C4-2B (cell line): ENCODE results near the gene DPP3.
"Not testable (repeated sequence)": the region's sequence is repeated elsewhere in the genome, so short reads cannot be mapped to it uniquely, and the experiment has no call there.

Experiments used
- H3K27ac ChIP-seq: fragments of 450-650 bp; 2 replicates; pipeline ENCODE4 v1.5.1; 2017
- ZFX ChIP-seq: fragments of 450-650 bp; IDR thresholded peaks from 2 replicates; pipeline ENCODE4 v1.6.1; 2017
- TF ChIP-seq, protein P1 (sequence below): fragments of 450-650 bp; conservative IDR thresholded peaks from 2 replicates; pipeline ENCODE4 v1.5.1; 2017; ENCODE audit warnings: mild to moderate bottlenecking

The DPP3 gene

DNA sequence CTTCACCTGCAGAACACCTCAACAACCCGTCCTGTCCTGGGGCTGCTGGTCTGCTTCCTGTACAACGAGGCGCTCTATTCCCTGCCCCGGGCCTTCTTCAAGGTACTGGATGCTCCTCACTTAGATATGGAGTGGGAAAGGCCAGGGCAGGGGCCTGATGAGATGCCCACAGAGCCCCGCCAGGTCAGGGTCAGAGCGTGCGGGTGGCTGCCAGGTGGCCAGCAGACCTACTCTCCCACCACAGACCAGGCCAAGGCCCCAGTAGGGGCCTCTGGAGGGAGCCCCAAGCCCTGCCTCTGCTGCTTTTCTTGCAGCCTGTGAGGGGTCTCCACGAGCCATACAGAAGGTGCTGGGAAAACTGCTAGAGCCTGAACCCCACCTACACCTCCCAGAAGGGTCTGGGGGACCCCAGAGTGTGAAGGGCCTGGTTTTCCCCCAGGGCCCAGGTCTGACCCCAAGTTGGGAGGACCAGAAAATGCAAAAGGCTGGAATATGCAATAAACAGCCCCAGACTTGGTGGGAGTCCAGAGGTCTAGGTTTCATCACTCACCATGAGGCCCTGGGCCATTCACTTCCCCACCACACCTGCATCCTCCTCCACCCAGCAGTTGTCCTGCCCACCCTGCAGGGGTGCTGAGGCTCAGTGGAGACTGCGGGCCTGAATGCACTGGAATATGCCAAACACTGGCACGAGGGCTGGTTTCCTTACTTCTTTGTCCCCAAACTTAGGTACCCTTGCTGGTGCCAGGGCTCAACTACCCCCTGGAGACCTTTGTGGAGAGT lies 50.9 kb downstream of the DPP3 start:
- no peak for TF ChIP-seq ZFX
- H3K27ac ChIP-seq, result no peak overlapping the region

DNA sequence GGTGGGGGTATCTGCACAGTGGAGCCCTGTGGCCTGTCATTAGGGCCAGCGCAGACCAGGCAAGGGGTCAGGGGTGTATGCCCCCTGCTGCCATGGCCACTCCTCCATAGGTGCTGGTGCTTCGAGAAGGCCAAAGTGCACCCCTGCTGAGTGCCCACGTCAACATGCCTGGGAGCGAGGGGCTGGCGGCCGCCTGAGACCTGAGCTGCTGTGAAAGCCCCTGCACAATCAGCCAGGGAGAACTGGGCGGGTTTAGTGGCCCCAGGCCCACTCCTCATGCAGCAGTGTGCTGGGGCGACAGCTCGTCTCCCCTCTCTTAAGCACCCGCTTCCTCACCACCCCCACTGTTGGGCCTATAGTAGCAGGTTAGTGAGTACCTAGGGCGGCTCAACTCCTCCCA lies 51.6 kb downstream of the DPP3 start:
- no peak for TF ChIP-seq ZFX
- TF ChIP-seq, protein P1, sequence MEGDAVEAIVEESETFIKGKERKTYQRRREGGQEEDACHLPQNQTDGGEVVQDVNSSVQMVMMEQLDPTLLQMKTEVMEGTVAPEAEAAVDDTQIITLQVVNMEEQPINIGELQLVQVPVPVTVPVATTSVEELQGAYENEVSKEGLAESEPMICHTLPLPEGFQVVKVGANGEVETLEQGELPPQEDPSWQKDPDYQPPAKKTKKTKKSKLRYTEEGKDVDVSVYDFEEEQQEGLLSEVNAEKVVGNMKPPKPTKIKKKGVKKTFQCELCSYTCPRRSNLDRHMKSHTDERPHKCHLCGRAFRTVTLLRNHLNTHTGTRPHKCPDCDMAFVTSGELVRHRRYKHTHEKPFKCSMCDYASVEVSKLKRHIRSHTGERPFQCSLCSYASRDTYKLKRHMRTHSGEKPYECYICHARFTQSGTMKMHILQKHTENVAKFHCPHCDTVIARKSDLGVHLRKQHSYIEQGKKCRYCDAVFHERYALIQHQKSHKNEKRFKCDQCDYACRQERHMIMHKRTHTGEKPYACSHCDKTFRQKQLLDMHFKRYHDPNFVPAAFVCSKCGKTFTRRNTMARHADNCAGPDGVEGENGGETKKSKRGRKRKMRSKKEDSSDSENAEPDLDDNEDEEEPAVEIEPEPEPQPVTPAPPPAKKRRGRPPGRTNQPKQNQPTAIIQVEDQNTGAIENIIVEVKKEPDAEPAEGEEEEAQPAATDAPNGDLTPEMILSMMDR, result no peak
- H3K27ac ChIP-seq, result no peak overlapping the region

DNA sequence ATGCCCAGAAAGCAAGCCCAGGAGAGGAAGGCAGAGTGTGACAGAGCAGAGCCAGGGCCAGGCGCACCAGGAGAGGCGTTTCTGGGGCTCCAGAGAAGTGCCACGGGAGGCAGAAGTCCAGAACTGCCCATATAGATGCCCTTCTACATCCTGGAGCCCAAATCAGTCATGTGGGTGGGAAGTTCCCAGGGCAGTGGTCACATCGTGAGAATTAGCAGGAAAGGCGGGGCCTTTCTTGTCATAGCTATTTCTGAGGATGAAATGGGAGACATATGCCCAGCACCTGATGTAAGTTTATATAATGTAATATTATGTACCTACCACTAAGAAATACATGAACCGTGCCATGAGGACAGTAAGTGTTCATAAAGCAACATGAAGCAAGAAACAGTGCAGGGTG lies 52.5 kb downstream of the DPP3 start:
- no peak overlapping the region for H3K27ac ChIP-seq
- TF ChIP-seq, protein P1, result no peak
- TF ChIP-seq ZFX, result no peak

DNA sequence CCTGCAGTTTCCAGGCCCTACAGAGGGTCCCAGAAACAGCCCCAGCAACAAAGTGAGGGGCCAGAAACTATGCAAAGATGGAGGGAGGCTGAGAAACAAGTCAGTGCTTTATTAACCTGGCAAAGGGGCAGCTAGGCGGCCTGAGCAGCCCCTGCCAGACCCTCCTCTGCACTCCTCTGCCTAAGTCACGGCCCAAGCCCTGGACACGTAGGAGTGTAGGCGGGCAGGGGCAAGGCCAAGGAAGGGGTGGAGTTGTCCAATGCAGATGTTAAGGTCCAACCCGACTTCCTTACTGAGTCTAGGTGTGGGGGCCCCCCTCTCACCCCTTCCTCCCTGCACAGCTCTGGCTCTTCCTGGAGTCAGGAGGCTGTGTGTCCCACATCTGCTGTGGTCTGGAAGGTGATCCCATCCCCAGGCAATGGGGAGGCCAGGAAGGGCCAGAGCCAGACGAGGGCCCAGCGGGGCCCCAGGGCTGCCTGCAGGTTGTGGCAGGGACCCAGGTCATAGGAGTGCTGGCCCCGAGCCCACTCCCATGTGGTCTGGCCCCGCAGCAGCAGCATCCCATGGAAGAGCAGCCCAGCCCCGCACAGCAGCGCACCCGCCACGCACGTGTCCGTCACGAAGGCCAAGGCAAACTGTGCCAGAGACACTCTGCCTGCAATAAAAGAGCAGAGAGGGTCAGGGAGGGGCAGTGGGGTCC lies 59.1 kb downstream of the DPP3 start:
- H3K27ac ChIP-seq, result no peak overlapping the region

DNA sequence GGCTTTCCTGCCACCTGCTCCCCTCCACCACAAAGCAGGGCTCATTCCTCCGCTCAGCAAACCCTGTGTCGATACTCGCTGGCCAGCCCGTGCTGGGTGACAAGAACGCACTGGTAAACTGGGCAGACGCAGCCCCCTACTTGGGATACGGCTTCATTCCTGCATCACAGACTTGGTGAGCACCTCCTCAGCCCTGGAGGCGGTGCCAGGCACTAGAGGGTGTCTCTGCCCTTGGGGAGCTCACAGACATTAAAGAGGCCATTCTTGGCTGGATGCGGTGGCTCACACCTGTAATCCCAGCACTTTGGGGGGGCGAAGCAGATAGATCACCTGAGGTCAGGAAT lies 59.6 kb downstream of the DPP3 start:
- no peak overlapping the region for H3K27ac ChIP-seq
- TF ChIP-seq, protein P1, result no peak
- TF ChIP-seq ZFX, result no peak

More for the DNA sequence above, 59.1 kb downstream of the DPP3 start:
- TF ChIP-seq, protein P1, result no peak
- TF ChIP-seq ZFX, result no peak

DNA sequence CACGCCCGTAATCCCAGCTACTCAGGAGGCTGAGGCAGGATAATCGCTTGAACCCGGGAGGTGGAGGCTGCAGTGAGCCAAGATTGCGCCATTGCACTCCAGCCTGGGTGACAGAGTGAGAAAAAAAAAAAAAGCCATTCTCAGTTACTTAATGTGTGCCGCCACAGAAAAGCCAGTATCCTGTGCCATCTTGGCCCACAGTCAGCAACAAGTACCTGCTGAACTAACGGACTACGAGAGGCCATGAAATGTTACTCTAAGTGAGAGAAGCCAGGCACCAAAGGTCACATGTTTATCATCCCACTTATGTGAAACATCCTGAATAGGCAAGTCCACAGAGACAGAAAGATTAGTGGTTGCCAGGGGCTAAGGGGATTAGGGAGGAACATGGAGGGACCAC lies 60.4 kb downstream of the DPP3 start:
- H3K27ac ChIP-seq, result not testable (repeated sequence)

DNA sequence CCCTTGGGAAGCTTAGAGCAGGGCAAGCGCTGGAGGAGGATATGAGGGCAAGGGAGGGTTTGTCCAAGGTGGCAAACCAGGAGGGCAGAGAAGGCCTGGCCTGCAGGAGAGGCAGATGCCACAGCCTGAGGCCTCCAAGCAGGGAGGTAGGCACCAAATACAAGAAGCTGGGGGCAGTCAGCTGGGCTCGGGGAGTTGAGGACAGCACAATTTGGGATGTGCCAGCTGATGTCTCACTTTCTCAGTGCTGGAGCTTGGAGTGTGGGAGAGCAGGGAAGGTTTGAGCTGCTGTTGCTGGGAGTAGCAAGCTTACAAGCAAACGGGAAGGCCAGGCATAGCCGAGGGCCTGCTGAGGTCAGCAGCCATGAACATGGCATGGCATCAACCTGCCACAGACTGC lies 61.7 kb downstream of the DPP3 start:
- no peak overlapping the region for H3K27ac ChIP-seq
- TF ChIP-seq, protein P1, result no peak
- no peak for TF ChIP-seq ZFX

DNA sequence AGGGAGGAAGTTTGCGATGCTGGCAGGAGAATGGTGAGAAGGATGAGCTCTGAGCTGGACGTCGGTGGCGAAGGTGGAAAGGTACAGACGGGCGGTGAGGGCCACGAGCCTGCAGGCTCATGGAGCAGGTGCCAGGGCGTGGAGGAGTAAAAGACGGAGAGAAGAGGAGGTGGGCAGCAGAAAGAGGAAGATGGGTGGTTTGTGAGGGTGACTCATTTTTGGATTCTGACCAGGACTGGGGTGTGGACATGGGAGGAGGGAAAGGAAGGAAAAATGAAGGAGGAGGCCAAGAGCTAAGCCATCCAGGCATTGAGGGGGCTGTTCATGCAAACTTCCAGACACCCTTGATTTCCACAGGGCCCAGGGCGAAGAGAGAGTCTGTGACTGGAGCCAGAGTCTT lies 62.1 kb downstream of the DPP3 start:
- H3K27ac ChIP-seq, result no peak overlapping the region
- TF ChIP-seq, protein P1, result no peak
- TF ChIP-seq ZFX, result no peak
